ENCODE data around the gene AGMO. TPM values are rescaled to one million over a fixed set of nuclear protein-coding genes. Genes with fewer than 3 reads are reported as not detected.
"Not testable (repeated sequence)": the region's sequence is repeated elsewhere in the genome, so short reads cannot be mapped to it uniquely, and the experiment has no call there.

AGMO gene
- total and polyA plus RNA-seq, 12 donors, result 0.12 to 0.70 (median 0.40) TPM

DNA sequence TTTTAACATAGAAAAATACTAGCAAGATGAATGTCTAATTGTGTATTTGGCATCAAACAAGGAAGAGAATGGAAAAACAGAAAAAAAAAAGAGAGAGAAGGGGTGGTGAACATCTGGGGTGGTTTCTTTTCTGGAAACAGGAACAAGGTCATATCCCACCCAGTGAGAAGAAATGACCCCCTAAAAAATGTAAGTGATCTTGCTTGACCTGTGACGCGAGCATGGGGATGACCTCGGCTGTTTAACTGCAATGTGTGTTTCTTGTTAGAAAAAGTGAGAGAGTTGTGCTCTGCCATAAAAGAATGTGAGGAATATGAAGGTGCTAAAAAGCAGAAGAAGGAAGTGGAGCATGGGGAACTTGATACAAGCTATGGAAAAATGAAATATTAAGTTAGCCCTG lies 258.5 kb downstream of the AGMO start:
- Histone ChIP-seq H3K36me3 (no peaks in the 10 kb centered on the region), H3K4me3 (no peak overlapping the region), H3K27me3 (no peaks in the 10 kb centered on the region), H3K4me1 (no peaks in the 10 kb centered on the region), H3K9me3 (no peaks in the 10 kb centered on the region), H3K27ac (no peak overlapping the region)
- no peak for ATAC-seq
- WGBS, 2 donors, result 79 to 85% methylated on average over 3 of the region's 3 CpGs
- intact Hi-C loops (cut with DNase I), result loop anchor here in 2 of 10 donors (5.0 to 10.0 kb wide), 2 partner anchors 591 to 769 kb away; no protein-coding TSS in a partner anchor
- DNase-seq, result no peak
- no peak for TF ChIP-seq CTCF (IDR thresholded peaks at IDR 0.05)

DNA sequence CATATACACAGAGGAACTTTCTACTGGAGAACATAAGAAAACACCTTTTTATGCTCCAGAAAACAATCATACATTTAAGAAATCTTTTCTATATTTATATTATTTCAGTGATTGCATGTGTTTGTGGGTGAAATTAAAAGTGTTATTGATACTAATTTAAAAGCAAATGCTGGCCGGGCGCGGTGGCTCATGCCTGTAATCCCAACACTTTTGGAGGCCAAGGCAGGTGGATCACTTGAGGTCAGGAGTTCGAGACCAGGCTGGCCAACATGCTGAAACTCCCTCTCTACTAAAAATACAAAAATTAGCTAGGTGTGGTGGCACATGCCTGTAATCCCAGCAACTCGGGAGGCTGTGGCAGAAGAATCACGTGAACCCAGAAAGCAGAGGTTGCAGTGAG lies 260.8 kb downstream of the AGMO start:
- not testable (repeated sequence) for H3K27me3 ChIP-seq, H3K4me3 ChIP-seq, ATAC-seq, H3K9me3 ChIP-seq, H3K4me1 ChIP-seq, DNase-seq, H3K36me3 ChIP-seq, H3K27ac ChIP-seq
- WGBS, 2 donors, result 89 to 93% methylated on average over 6 of the region's 6 CpGs
- intact Hi-C loops (cut with DNase I), result loop anchor here in 2 of 10 donors (5.0 to 10.0 kb wide), 2 partner anchors 594 to 771 kb away; no protein-coding TSS in a partner anchor

DNA sequence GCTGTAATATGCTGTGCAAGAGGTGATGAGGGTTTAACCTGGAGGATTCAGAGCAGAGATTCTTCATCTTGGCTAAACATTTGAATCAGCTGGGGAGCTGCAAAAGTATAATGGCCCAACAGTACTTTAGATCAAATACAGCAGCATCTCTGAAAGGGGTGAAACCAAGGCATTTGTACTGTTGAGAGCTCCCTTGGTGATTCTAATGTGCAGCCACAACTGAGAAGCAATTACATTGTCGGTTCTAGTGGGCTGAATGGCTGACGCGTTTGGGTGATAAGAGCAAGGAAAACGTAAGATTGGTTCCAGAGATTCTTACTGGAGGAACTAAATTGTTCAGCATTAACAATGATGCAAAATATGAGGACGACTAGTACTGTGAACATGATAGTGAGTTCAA lies 269.7 kb downstream of the AGMO start:
- H3K27me3 ChIP-seq, result no peaks in the 10 kb centered on the region
- no peak for TF ChIP-seq CTCF (IDR thresholded peaks at IDR 0.05)
- H3K4me1 ChIP-seq, result peaks cover 0 to 8% (median 0%) of the 10 kb centered on the region in 9 donors
- 32 to 45% methylated on average over 5 of the region's 5 CpGs for WGBS, 2 donors
- no peaks in the 10 kb centered on the region for H3K9me3 ChIP-seq
- ATAC-seq, result no peak
- H3K4me3 ChIP-seq, result no peak overlapping the region
- no peak overlapping the region for H3K27ac ChIP-seq
- intact Hi-C loops (cut with DNase I), result no loop called here
- DNase-seq, result no peak
- H3K36me3 ChIP-seq, result no peaks in the 10 kb centered on the region

- WGBS, 2 donors, result 61% methylated on average over 6 of the region's 6 CpGs
- ATAC-seq (no peak), DNase-seq (no peak)
- Histone ChIP-seq H3K4me1 (peaks cover 0 to 8% (median 0%) of the 10 kb centered on the region in 9 donors), H3K4me3 (no peak overlapping the region), H3K9me3 (no peaks in the 10 kb centered on the region), H3K36me3 (no peaks in the 10 kb centered on the region), H3K27me3 (no peaks in the 10 kb centered on the region), H3K27ac (no peak overlapping the region)
- intact Hi-C loops (cut with DNase I), result no loop called here
- peak in 1 of 9 donors; percentile 23 for TF ChIP-seq CTCF (IDR thresholded peaks at IDR 0.05)
These were observed 270.1 kb downstream of the AGMO start for GRCh38 chr7:15291699-15292098.

DNA sequence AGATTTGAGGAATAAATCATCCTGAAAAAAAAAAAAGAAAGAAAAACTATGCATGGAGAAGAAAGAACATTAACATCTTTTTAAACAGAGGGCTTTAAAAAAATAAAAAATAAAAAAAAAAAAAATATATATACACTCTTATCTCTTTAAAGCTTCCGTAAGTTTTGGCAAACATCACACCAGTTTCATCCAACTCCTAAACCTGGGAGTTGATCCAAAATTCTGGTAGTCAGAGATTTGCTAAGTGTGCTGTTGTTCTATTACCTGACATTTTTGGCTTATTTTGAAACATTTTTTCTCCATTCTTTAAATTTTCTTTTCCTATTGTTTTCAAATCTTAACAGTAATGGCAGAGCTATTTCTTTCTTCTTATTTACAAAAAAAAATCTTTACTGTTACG lies 273.1 kb downstream of the AGMO start:
- no peak for ATAC-seq
- intact Hi-C loops (cut with DNase I), result no loop called here
- Histone ChIP-seq H3K4me1 (peaks cover 0 to 8% (median 0%) of the 10 kb centered on the region in 9 donors), H3K4me3 (no peak overlapping the region), H3K27ac (no peak overlapping the region), H3K27me3 (no peaks in the 10 kb centered on the region), H3K9me3 (peaks cover 0 to 29% (median 2%) of the 10 kb centered on the region in 11 donors), H3K36me3 (no peaks in the 10 kb centered on the region)
- no peak for TF ChIP-seq CTCF (IDR thresholded peaks at IDR 0.05)
- DNase-seq, result no peak
- WGBS, 2 donors, result 43 to 44% methylated on average over 2 of the region's 2 CpGs

All from heart right ventricle (tissue), 16 donors.